Measurements from ENCODE around the gene GALE.

DNA sequence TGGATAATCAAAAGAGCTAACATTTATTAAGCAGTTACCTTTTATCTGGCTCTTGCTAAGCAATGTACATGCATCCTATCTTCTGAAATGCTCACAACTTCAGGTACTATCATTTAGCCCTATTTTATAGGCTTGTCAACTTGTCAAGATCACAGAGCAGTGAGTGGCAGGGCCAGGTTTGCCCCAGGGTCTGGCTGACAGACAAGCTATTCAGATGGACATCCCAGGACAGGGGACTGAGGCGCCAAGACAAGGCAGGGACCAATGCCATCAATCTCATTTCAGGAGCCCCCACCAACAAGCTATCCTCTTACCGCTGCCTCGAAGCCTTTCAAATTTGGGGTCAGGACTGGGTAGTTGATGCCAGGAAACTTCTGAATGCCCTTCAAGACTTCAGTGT is 15.8 kb upstream of the GALE start:
- TF ChIP-seq, protein P1, sequence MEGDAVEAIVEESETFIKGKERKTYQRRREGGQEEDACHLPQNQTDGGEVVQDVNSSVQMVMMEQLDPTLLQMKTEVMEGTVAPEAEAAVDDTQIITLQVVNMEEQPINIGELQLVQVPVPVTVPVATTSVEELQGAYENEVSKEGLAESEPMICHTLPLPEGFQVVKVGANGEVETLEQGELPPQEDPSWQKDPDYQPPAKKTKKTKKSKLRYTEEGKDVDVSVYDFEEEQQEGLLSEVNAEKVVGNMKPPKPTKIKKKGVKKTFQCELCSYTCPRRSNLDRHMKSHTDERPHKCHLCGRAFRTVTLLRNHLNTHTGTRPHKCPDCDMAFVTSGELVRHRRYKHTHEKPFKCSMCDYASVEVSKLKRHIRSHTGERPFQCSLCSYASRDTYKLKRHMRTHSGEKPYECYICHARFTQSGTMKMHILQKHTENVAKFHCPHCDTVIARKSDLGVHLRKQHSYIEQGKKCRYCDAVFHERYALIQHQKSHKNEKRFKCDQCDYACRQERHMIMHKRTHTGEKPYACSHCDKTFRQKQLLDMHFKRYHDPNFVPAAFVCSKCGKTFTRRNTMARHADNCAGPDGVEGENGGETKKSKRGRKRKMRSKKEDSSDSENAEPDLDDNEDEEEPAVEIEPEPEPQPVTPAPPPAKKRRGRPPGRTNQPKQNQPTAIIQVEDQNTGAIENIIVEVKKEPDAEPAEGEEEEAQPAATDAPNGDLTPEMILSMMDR (IDR thresholded peaks at IDR 0.05 in 8 of 11, conservative IDR thresholded peaks at IDR 0.05 in 3 of 11): no peak
- no peak for TF ChIP-seq POLR2A (IDR thresholded peaks at IDR 0.05)
